ENCODE data around the gene MCM3.

MCM3 gene

DNA sequence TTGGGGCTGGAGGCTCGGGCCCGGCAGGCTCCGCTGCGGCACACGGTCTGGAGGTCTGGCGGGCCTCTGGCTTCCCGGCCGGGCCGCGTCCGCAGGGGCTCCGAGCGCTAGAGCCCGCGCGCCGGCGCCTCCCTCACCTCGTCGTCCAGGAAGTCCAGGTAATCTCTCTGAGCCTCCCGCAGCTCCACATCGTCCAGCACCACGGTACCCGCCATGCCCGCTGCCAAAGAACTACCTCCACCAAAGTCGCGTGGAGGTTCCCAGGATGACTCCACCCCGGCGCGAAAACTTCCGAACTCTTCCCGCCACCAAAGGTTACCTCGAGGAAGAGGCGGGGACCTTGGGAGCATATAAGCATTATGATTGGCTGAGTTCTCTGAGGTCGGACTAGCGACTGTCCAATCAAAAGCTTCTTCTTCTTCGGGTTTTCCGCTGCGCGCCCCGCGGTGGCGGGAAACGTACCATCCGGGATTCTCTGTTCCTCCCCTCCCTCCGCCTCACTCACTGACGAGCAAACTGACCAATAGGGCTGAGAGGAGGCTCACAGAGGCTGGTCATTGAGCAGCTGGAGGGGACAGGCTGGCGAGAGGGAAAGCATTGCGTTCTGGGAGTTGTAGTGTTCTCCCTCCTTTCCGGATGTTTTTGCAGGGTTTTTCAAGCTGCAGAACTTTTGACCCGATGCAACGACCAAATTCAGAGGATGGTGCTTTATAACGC, at the start of gene MCM3:
MCM3 (minus strand) TSS at position 283 of the 717 bp plus-strand sequence; CDS start at position 215, 68 bp downstream.
- peak; percentile 80 for DNase-seq (ENCODE audit: low read depth)

- no peak for DNase-seq (ENCODE audit: low read depth)
Observed at GRCh38 chr6:52333840-52334200, 49.3 kb upstream of the MCM3 start.

GRCh38 chr6:52331793-52332457, 47.4 kb upstream of the MCM3 start:
- DNase-seq (ENCODE audit: low read depth) = no peak

DNA sequence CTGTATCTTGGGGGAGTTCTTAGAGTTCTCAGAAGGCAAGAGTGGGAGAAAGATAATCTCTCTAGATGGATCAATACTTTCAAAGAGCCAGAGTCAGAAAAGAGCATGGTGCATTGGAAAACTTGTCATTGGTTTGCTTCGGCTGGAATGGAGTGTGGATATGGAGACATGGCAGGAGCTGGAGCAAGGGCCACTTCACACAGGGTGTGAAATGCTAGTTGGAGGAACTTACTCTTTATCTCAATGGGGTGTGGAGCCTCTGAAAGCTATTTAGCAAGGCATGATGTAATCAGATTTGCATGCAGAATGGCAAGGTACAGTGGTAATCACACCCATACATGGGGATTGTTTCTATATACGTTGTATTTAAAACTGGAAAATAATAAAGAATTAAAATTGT, 45.9 kb upstream of the MCM3 start:
- no peak for DNase-seq (ENCODE audit: low read depth)

GRCh38 chr6:52328729-52329128, 44.2 kb upstream of the MCM3 start:
- no peak for DNase-seq (ENCODE audit: low read depth)

DNA sequence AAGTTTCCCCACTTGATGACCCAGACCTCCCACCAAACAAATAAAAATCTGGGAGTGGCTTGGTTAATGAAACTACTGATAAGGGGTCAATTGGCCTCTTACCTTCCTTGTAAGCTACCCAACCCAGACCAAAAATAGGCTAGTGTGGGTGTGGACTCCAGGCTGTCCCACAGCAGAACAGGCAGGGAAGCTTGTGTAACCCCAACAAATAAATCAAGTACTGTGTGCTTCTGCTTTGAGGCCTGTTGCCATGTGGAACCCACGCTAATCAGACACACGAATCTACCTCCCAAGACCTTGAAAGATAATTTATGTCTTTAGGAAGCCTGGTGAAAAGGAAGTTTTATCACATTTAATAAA, 43.7 kb upstream of the MCM3 start:
- no peak for DNase-seq (ENCODE audit: low read depth)

- DNase-seq (ENCODE audit: low read depth) = no peak
Observed at GRCh38 chr6:52326540-52327364, 42.2 kb upstream of the MCM3 start.

GRCh38 chr6:52325695-52326471, 41.3 kb upstream of the MCM3 start:
- DNase-seq (ENCODE audit: low read depth) = no peak

DNA sequence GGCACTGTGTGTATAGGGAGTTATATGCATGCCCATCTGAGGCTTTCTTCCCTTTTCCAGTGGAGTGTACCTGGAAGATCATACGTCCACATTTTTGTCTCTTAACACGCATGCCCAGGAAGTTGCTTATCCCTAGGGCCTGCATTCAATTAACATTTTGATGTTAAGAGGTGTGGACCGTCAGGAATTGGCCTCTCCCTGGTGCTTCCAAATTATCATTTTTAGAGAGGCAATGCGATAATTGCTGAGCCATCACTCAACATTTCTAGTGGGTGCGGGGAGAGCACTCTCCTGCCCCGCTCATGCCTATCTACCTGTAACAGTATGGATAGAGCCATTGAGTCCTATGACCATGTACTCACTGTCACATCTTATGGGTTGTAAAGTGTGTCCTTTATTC, 39.6 kb upstream of the MCM3 start:
- no peak for DNase-seq (ENCODE audit: low read depth)

DNA sequence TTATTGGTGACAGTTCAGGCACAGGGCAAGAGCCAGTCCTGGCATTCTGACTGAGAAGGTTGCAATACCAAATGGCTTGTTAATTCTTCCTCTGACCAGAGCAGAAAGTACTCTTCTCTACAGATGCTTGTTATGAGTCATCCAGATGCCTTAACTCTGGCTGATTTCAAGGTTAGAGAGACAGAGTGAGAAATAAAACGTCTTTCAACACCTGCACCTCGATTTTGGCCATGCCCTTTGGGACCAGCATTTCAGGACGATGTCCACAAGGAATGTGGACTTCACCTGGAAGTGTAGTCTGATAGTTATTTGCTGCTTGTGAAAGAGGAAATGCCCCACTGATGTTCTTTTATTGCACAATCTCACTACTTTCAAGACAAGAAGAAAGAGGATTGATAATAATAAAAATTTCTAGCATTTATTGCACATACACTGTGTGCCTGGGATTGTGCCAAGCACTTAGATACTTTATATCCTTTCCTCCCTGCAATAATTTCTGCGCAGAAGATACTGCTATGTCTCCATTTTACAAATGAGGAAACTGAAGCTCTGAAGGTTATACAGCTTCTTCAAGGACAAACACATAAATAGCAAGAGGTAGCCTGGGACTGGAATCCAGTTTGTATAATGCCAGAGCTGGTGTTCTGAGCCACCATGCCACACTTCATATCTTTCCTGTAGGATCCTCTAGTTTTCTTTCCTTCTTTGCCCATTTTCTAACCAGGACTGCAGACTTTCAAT, 33.5 kb upstream of the MCM3 start:
- no peak for DNase-seq (ENCODE audit: low read depth)

DNA sequence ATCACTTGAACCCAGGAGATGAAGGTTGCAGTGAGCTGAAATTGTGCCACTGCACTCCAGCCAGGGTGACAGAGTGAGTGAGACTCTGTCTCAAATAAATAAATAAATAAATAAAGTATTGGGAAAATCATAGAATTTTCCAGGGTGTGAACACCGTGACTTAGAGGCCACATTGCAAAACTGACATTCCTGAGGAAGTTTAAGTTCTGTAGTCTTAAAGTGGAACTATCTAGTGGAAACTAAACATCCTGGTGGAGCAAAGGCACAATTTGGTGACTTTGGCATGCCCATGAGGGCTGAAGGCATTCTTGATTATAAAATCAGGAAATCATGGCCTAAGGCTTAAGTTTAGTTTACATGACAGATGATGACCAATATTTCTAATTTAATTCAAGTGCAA, 32.7 kb upstream of the MCM3 start:
- no peak for DNase-seq (ENCODE audit: low read depth)

GRCh38 chr6:52314752-52315151, 30.2 kb upstream of the MCM3 start:
- DNase-seq (ENCODE audit: low read depth) = no peak

DNA sequence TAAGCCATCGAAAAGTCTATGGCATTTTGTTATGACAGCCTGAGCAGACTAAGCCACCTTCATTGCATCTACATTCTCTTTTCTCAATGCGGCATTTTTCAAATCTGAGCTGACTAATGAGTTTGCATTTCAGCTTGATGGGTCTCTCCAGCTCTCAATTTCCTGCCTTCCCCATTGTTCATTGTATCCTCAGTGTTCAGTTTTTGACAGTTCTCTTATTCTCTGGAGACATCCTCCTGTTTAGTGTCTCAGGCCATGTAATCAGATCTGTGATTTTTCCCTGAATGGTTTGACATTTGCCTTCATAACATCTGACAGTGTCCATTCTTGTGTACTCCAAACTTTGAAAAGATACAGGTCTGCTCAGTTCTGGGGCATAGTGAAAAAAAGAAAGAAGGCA, 27.9 kb upstream of the MCM3 start:
- no peak for DNase-seq (ENCODE audit: low read depth)

DNA sequence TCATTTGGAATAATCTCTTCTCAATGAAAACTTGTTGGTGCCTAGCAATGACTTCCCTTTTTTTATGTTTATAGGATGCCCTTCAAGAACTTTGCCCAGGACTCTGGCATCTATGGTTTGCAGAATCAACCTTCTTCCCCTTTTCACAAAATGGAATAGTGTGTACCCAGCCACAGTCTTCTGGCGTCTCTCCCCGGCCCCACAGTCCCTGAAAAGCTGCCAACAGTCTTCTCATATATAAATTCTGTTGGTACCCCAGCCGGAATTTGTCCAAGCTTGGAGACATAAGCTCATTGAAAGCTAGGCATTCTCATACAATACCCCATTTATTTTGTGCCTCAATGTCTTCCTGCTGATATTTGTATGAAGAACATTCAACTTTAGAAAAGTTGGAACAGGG, 26.4 kb upstream of the MCM3 start:
- no peak for DNase-seq (ENCODE audit: low read depth)

DNA sequence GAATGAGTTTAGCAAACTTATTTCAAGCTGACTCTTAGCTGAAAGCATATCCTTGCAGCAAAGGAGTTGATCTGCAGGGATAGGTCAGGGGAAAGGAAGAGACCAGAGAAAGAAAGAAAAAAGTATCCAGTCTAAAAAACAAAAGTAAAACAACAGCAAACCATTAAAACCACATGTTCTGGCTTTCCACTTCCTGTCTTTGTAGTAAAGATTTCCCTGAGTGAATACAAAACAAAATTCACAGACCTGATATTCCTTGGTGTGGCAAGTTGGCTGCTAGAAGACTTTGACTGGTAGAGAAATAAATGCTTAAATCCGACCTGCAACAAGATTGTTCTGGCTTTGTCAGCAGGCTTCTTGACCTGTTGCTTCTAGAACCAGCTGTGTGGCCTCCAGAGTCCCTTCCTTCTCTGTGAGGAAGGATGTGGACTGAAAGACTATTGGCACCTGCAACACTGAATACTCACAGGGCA, 23.4 kb upstream of the MCM3 start:
- no peak for DNase-seq (ENCODE audit: low read depth)

- no peak for DNase-seq (ENCODE audit: low read depth)
Observed at GRCh38 chr6:52306972-52307870, 22.7 kb upstream of the MCM3 start.

DNA sequence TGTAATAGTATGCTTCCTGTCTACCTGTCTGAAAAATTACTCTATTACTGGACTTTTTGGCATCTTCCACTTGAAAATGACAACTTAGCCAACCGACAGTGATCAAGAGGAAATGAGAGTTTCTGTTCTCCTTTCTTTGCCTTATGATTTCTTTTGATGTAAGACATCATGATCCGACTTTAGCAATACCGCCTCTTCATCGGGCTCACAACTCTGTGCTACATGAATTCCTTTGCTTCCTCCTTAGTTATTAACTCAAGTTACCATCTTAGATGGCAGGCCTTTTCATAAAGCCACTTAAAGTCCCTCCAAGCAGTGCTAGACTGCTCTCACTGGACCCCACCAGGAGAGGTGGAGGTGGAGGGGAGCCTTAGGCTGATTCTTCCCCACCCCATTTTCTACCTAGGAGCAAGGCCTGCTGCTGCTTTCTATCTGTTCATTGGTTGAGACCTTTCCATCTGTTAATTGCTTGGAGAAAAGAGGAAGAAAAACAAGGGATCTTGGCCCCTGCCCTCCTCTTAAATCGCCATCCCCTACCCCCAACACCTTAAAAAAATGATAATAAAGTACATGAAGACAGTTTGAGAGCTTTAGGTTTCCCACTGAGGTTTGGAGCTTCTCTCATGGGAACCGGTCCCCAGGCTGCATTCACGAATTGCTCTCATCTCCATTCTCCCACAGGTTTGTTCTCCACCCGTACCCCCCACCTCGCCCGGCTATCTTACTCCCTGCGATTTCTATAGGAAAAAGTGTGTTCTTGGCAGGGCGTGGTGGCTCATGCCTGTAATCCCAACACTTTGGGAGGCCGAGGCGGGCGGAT, 21.6 kb upstream of the MCM3 start:
- no peak for DNase-seq (ENCODE audit: low read depth)

- DNase-seq (ENCODE audit: low read depth) = no peak
Observed at GRCh38 chr6:52305411-52305810, 20.9 kb upstream of the MCM3 start.

DNA sequence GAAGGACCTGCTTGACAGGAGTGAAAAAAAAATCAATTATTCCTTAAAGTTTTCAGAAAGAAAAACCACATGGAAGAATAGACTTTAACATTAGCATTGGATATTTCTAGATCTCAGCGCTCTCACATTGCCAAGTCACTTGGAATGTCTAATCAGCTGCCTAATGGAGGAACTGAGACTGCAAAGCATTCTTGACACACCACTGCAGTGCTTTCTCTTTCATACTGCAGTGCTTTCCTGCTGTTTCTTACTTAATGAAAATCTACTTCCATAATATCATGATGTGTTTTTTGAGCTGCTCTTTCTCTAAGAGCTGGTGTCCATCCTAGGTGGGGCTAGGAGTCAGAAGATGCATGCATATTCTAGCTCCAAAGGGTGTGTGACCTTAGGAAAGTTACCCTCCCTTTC, 20.4 kb upstream of the MCM3 start:
- no peak for DNase-seq (ENCODE audit: low read depth)

- DNase-seq (ENCODE audit: low read depth) = no peak
Observed at GRCh38 chr6:52303178-52303577, 18.6 kb upstream of the MCM3 start.
